HepG2 (cell line): ENCODE data around the gene CCT3. TPM values are rescaled to one million over a fixed set of nuclear protein-coding genes. Genes with fewer than 3 reads are reported as not detected.

Experiments
- ATAC-seq: fragments of 200-7000 bp; cut with Tn5 transposase; 3 replicates; pipeline ENCODE4 v1.9.1; 2020; ENCODE audit warnings: mild to moderate bottlenecking, moderate library complexity
- BruUV-seq: library from RNA; stranded (reverse); fragments of 400-500 nt; replicated peaks from 2 replicates; lab custom pipeline; 2021; lab: Mats Ljungman, UMichigan
- CTCF ChIA-PET: fragments of 300-600 bp; formaldehyde crosslinking; extraction: SDS; loops from one replicate; lab custom pipeline; 2021; ENCODE audit warnings: low total read pairs, inconsistent platforms, low intra/inter-chr PET ratio; lab: Yijun Ruan, JAX
- POLR2A ChIA-PET: fragments of 350-600 bp; sonication (Branson Sonifier 250); formaldehyde crosslinking; loops from one replicate; lab custom pipeline; 2020; ENCODE audit warnings: antibody characterized with exemption, inconsistent platforms; lab: Yijun Ruan, JAX
- DNase-seq: peaks from one replicate; pipeline ENCODE4 v3.0.0-alpha.2; 2015; ENCODE audit warnings: low spot score
- FAIRE-seq: peaks from 3 replicates; lab custom pipeline; 2011; peaks lifted over from hg19 to GRCh38; lab: Jason Lieb, UNC
- H2AFZ ChIP-seq: one replicate; pipeline ENCODE4 v1.6.1; 2011; ENCODE audit warnings: low read length, inconsistent platforms
- H3K27ac ChIP-seq: fragments of 300-600 bp; 3 replicates; pipeline ENCODE4 v1.8.0; 2011; ENCODE audit warnings: mixed run types, mild to moderate bottlenecking, mixed read lengths, low read length, inconsistent platforms; ENCODE audit not compliant: insufficient read depth; ENCODE audit errors: extremely low read length
- H3K27me3 ChIP-seq, 2 experiments: fragments of 200-600 bp in 1 of 2; 2 replicates in 1 of 2; 3 replicates in 1 of 2; pipeline versions ENCODE4 v1.6.0 to v1.8.0; 2011; ENCODE audit warnings: low read length in 2 of 2, mild to moderate bottlenecking in 2 of 2, moderate library complexity in 2 of 2, inconsistent platforms in 1 of 2; ENCODE audit not compliant: insufficient read depth in 2 of 2, control insufficient read depth in 1 of 2
- H3K36me3 ChIP-seq, 2 experiments: fragments of 200-600 bp in 1 of 2; replicated peaks in 1 of 2; 2 replicates in 1 of 2; 3 replicates in 1 of 2; pipeline versions ENCODE4 v1.5.1 to v1.8.0; 2011; ENCODE audit warnings: low read length in 2 of 2, inconsistent platforms in 1 of 2; ENCODE audit not compliant: insufficient read depth in 2 of 2, control insufficient read depth in 1 of 2
- H3K4me1 ChIP-seq: 2 replicates; pipeline ENCODE4 v1.5.1; 2012; ENCODE audit warnings: low read length, inconsistent platforms; ENCODE audit not compliant: insufficient read depth
- H3K4me2 ChIP-seq: 2 replicates; pipeline ENCODE4 v1.6.0; 2011; ENCODE audit warnings: low read depth, low read length, inconsistent platforms
- H3K4me3 ChIP-seq, 3 experiments: fragments of 200-600 bp in 1 of 3; sonication (generic), shearing (Covaris generic) in 1 of 3; replicated peaks in 1 of 3; 2 replicates each; pipeline ENCODE4 v1.5.1; 2011 to 2016; ENCODE audit warnings: low read length in 3 of 3, inconsistent platforms in 2 of 3, low read depth in 2 of 3, mild to moderate bottlenecking in 2 of 3, control low read depth in 1 of 3, mixed read lengths in 1 of 3; ENCODE audit not compliant: insufficient read depth in 1 of 3
- H3K79me2 ChIP-seq: one replicate; pipeline ENCODE4 v1.6.1; 2011; ENCODE audit warnings: low read length, inconsistent platforms; ENCODE audit not compliant: insufficient read depth
- H3K9ac ChIP-seq: 2 replicates; pipeline ENCODE4 v1.6.0; 2011; ENCODE audit warnings: mild to moderate bottlenecking, low read depth, low read length, inconsistent platforms; ENCODE audit not compliant: insufficient read depth
- H3K9me3 ChIP-seq: 2 replicates; pipeline ENCODE4 v1.5.1; 2012; ENCODE audit warnings: mild to moderate bottlenecking, low read length
- H4K20me1 ChIP-seq: 2 replicates; pipeline ENCODE4 v1.6.0; 2011; ENCODE audit warnings: inconsistent platforms, mild to moderate bottlenecking, low read length, moderate library complexity; ENCODE audit not compliant: insufficient read depth
- HES4 ChIP-seq: sonication (generic); formaldehyde crosslinking; IDR thresholded peaks from 2 replicates; pipeline ENCODE4 v1.9.0; 2021; ENCODE audit warnings: mild to moderate bottlenecking, missing genetic modification reagents, borderline replicate concordance
- HNRNPH1 ChIP-seq: fragments of 200-400 bp; formaldehyde crosslinking; optimal IDR thresholded peaks from 2 replicates; pipeline ENCODE3; 2017; ENCODE audit warnings: mild to moderate bottlenecking, low read depth, low read length
- PHB2 ChIP-seq: fragments of 450-650 bp; IDR thresholded peaks from 2 replicates; pipeline ENCODE4 v1.6.1; 2018; ENCODE audit not compliant: partially characterized antibody
- SNAPC4 ChIP-seq: sonication (generic); formaldehyde crosslinking; IDR thresholded peaks from 2 replicates; pipeline ENCODE4 v1.4.0; 2020; ENCODE audit warnings: mild to moderate bottlenecking, missing genetic modification reagents
- ZNF691 ChIP-seq: sonication (generic); formaldehyde crosslinking; IDR thresholded peaks from 2 replicates; pipeline ENCODE4 v1.4.0; 2020; ENCODE audit warnings: missing genetic modification reagents, low read depth, mild to moderate bottlenecking, borderline replicate concordance
- ZNF782 ChIP-seq: sonication (generic); formaldehyde crosslinking; IDR thresholded peaks from 2 replicates; pipeline ENCODE4 v1.4.0; 2020; ENCODE audit warnings: missing genetic modification reagents, mild to moderate bottlenecking, borderline replicate concordance
- ZSCAN9 ChIP-seq: IDR thresholded peaks from 2 replicates; pipeline ENCODE4 v1.6.1; 2016; ENCODE audit warnings: borderline replicate concordance
- WGBS: methylation state at CpG from one replicate; pipeline ENCODE4 v1.1.6; 2017; ENCODE audit warnings: low lambda C conversion rate; 5-methylcytosine and 5-hydroxymethylcytosine counted together
- in situ Hi-C: cut with HindIII; loops from 2 replicates; pipeline ENCODE4 v1.10.0; 2017; ENCODE audit warnings: low pct_unique_long_range_greater_than_20kb; ENCODE audit not compliant: extremely low pct_ligation_motif_present
- intact Hi-C: fragments of 100-400 bp; cut with micrococcal nuclease; formaldehyde crosslinking; loops from one replicate; pipeline ENCODE4 v1.10.0; 2022; ENCODE audit not compliant: unreplicated experiment
- polyA plus RNA-seq, 8 experiments: library from polyadenylated mRNA; depleted of rRNA in 3 of 8; stranded (reverse) in 7 of 8; unstranded in 1 of 8; fragments of >200 nt; fragmentation: Illumina TruSeq in 4 of 8; extraction: Trizol in 4 of 8; gene quantifications; 2 replicates each; pipeline versions ENCODE4 v1.2.1 to v1.2.3, GENCODE V29; 2011 to 2016; ENCODE audit warnings: low read depth in 4 of 8, missing spikeins in 1 of 8, mixed read lengths in 1 of 8; ENCODE audit not compliant: insufficient read depth in 1 of 8
- total RNA-seq, 5 experiments: library from RNA; depleted of rRNA; stranded (reverse); fragments of >200 nt; fragmentation: Illumina TruSeq; extraction: Trizol; gene quantifications; 2 replicates each; pipeline ENCODE4 v1.2.3, GENCODE V29; 2016; ENCODE audit warnings: low read depth in 1 of 5

The CCT3 gene
- total and polyA plus RNA-seq, 2 of the 13 experiments (the other 11 are each of a cell fraction or from before 2014, with no cell fraction given), result 319 to 615 TPM

- TF ChIP-seq ZNF782 (CRISPR knock-in tag) (no peak), PHB2 (no peak)
- ATAC-seq (no peak), FAIRE-seq (no peak), DNase-seq (no peak)
- no peaks in the 10 kb centered on the region for H3K4me1 ChIP-seq
- in situ Hi-C loops, result no loop called here
- BruUV-seq, result no TSS peak
- ChIA-PET POLR2A (no interaction called here), CTCF (no interaction called here)
- peaks cover 45 to 87% of the 10 kb centered on the region in 2 experiments for H3K36me3 ChIP-seq
- H4K20me1 ChIP-seq, result no peaks in the 10 kb centered on the region
- no peak overlapping the region for H3K27ac ChIP-seq
- no peak overlapping the region for H2AFZ ChIP-seq
- H3K4me3 ChIP-seq, result no peak overlapping the region
- 95% methylated on average over 8 of the region's 9 CpGs for WGBS
- intact Hi-C loops, result no loop called here
- H3K4me2 ChIP-seq, result no peak overlapping the region
- no peak overlapping the region for H3K9ac ChIP-seq
- H3K27me3 ChIP-seq, result no peaks in the 10 kb centered on the region; a peak in 1 of 5 replicates
- H3K79me2 ChIP-seq, result no peaks in the 10 kb centered on the region
- no peaks in the 10 kb centered on the region for H3K9me3 ChIP-seq
Observed at GRCh38 chr1:156262461-156263287, 75.4 kb downstream of the CCT3 start.

GRCh38 chr1:156260896-156261295, 77.2 kb downstream of the CCT3 start:
- no peak overlapping the region for H3K4me3 ChIP-seq
- H3K4me1 ChIP-seq, result no peaks in the 10 kb centered on the region; the same call in 1 of the 2 replicates
- H3K79me2 ChIP-seq, result no peaks in the 10 kb centered on the region
- in situ Hi-C loops, result no loop called here
- TF ChIP-seq HES4 (CRISPR knock-in tag), result no peak
- TF ChIP-seq HNRNPH1, result no peak
- no peak for TF ChIP-seq SNAPC4 (CRISPR knock-in tag)
- no peak for TF ChIP-seq ZSCAN9 (CRISPR knock-in tag)
- no peak for TF ChIP-seq ZNF691
- H4K20me1 ChIP-seq, result no peaks in the 10 kb centered on the region
- intact Hi-C loops, result no loop called here
- FAIRE-seq, result no peak
- H2AFZ ChIP-seq, result no peak overlapping the region
- CTCF ChIA-PET, result no interaction called here
- H3K9me3 ChIP-seq, result no peaks in the 10 kb centered on the region
- POLR2A ChIA-PET, result no interaction called here
- H3K4me2 ChIP-seq, result no peak overlapping the region
- DNase-seq, result no peak
- no peak overlapping the region for H3K9ac ChIP-seq
- no peaks in the 10 kb centered on the region; a peak in 1 of 5 replicates for H3K27me3 ChIP-seq
- peaks cover 37 to 86% of the 10 kb centered on the region in 2 experiments for H3K36me3 ChIP-seq
- ATAC-seq, result no peak
- 96% methylated on average over 2 of the region's 2 CpGs for WGBS
- no peak overlapping the region for H3K27ac ChIP-seq
- BruUV-seq, result no TSS peak
